Ovary (tissue), 3 donors: ENCODE data around the gene ALPP.
"Not testable (repeated sequence)": the region's sequence is repeated elsewhere in the genome, so short reads cannot be mapped to it uniquely, and the experiment has no call there.

Experiments used
- POLR2A ChIP-seq: fragments of 450-650 bp; IDR thresholded peaks from one replicate; pipeline ENCODE4 v1.6.1; 2017; ENCODE audit warnings: antibody characterized with exemption, mild to moderate bottlenecking, moderate library complexity
- TF ChIP-seq, protein P1 (sequence below), 3 donors: fragments of 450-650 bp in 2 of 3; fragments of 200-600 bp in 1 of 3; IDR thresholded peaks; one replicate each; pipeline versions ENCODE4 v1.5.1 to v1.8.0; 2016 to 2022; ENCODE audit warnings: antibody characterized with exemption in 3 of 3, mild to moderate bottlenecking in 1 of 3
- donor health status: DM: no; HTN: no; CAD: no.

DNA sequence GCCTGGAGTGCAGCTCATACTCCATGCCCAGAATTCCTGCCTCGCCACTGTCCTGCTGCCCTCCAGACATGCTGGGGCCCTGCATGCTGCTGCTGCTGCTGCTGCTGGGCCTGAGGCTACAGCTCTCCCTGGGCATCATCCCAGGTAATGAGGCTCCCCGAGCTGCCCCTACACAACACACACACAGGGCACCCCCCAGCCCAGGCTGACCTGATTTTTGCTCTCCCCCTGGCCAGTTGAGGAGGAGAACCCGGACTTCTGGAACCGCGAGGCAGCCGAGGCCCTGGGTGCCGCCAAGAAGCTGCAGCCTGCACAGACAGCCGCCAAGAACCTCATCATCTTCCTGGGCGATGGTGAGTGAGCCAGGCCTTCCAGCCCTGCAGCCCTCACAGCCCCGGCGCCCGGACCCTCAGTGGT is at the start of gene ALPP:
- TF ChIP-seq, protein P1, sequence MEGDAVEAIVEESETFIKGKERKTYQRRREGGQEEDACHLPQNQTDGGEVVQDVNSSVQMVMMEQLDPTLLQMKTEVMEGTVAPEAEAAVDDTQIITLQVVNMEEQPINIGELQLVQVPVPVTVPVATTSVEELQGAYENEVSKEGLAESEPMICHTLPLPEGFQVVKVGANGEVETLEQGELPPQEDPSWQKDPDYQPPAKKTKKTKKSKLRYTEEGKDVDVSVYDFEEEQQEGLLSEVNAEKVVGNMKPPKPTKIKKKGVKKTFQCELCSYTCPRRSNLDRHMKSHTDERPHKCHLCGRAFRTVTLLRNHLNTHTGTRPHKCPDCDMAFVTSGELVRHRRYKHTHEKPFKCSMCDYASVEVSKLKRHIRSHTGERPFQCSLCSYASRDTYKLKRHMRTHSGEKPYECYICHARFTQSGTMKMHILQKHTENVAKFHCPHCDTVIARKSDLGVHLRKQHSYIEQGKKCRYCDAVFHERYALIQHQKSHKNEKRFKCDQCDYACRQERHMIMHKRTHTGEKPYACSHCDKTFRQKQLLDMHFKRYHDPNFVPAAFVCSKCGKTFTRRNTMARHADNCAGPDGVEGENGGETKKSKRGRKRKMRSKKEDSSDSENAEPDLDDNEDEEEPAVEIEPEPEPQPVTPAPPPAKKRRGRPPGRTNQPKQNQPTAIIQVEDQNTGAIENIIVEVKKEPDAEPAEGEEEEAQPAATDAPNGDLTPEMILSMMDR (IDR thresholded peaks at IDR 0.05) = not testable (repeated sequence)
- not testable (repeated sequence) for TF ChIP-seq POLR2A
